AG08395 (cell line): ENCODE results near the gene RGS3.

Source experiments
- DNase-seq: peaks from one replicate; pipeline ENCODE4 v3.0.0; 2012; ENCODE audit warnings: mixed read lengths, low spot score

Gene RGS3

DNA sequence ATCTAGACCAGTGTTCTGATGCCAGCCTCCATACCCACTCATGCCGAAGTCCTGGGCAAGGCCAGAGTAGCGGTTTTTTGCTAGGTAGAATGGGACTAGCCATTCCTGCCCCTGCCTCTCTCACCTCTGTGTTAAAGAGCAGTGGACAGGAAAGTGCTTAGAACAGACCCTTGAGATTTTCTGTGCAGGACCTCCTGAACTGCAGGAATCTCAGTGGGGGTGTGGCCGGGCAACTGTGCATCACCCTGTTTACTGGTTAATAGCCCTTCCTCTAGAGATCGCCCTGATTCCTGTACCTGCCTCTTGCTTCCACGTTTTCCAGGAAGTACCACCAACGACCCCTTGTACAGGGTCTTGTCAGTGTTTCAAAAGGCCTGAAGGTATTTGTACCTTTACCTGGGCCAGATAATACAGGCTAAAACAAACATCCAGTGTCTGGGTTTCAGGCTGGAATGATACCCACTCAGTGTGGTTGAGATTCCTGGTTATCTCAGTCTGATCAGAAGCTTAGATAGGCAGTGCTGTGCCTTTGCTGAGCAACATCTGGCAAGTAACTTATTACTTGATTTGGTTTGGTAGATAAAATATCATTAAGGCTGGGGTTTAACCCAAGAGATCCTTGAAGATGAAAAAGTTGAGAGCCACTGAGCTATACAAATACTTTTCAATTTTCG lies 65.9 kb downstream of the RGS3 start:
- DNase-seq: no peak

DNA sequence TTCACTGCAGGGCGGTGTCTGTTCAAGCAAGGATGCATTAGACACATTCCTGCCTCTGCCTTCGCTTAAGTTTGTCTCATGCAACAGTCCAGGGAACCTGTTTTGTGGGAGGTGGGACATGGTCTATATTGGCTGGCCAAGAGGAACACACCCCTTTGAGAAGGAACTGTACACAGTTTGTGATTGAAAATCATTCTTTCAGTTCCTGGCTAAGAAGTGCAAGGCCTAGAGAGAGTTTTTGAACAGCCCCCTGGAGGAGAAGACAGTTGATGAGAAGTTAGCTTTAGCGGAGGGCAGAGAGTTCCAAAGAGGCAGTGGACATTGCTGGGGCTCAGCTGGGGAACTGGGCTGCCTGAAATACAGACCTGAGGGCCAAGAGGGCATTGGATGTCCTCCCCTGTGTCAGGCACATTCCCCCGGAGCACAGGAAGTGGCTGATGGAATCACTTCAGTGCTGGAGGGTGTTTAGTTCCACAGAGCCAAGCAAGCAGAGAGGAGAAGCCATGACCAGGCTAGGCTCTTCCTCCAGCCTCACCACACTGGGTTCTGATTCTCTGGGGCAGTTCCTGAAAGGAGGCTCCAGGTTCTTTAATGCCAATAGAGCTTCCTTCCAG lies 66.6 kb downstream of the RGS3 start:
- DNase-seq: no peak

DNA sequence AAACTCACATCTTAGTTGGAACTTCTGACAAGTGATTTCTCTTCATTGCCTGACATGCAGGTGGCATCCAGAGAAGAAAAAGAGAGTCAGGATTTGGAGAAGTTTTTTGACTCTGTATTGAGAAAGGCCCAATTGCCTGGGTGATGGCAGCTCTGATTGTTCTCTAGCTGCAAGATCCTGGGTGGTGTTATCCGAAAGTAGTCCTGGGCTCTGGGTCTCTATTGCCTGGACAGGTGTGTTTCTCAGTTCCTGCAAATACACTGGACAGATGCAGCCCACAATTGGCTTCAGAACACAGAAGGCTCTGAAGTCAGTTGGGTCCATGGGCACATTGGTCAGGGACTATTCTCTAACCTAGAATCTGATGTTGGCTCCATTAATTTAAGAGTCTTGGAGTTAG lies 67.4 kb downstream of the RGS3 start:
- DNase-seq: no peak

DNA sequence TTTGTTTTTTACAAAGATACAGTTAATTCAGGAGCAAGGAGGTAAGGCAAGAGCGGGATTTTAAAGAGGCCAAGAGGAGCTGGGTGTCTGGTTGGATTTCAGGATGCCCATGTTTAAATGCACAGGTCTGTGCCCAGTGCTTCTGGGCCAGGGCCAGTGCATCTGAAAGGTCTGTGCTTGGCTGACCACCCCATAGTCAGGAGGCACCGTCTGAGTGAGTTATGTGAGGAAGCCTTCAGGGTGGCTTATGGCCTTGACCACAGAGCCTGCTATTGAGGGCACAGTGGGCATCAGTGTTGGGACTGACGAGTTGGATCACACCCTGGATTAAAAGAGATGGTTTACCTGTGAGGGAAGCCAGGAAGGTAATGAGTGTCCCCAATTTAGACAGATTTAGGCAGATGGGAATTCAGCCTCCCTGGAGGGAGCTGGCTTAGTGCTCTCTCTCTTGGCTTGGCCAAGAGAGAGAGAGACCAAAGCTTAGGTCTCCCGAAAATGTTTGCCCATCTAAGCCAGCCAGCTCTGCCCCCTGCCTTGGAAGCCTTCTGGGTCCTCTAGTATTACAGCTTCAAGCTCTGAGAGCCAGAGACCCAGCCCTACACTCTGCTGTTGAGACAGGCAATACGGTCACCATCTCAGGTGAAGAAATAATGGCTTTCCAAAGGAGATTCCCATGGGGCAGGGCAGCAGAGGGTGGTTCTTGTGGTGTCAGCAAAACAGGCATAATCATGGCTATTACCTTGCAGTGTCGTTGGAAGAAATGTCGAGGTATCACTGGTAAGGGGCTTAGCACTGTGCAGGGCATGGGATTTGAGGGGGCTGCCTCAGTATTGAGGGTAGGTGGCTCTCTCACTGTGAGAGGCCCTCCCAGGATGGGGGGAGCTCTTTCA lies 68.6 kb downstream of the RGS3 start:
- DNase-seq: no peak

DNA sequence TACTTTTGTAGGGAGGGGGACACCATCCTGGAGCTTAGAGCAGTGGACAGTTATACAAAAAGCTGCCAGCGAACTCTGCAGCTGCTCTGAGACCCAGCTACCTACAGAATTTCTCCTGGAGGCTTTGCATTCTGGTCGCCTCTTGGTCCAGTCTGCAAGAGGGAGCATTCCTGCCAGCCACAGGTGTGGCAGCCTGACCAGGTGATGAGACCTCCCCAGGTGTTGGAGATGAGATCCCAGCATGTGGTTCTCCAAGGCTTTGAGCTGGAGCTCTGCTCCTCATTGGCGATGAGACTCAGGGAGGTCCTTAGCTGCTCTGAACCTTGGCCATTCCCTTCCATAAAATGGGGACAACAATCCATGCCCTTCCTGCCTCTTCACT lies 69.3 kb downstream of the RGS3 start:
- DNase-seq: no peak

DNA sequence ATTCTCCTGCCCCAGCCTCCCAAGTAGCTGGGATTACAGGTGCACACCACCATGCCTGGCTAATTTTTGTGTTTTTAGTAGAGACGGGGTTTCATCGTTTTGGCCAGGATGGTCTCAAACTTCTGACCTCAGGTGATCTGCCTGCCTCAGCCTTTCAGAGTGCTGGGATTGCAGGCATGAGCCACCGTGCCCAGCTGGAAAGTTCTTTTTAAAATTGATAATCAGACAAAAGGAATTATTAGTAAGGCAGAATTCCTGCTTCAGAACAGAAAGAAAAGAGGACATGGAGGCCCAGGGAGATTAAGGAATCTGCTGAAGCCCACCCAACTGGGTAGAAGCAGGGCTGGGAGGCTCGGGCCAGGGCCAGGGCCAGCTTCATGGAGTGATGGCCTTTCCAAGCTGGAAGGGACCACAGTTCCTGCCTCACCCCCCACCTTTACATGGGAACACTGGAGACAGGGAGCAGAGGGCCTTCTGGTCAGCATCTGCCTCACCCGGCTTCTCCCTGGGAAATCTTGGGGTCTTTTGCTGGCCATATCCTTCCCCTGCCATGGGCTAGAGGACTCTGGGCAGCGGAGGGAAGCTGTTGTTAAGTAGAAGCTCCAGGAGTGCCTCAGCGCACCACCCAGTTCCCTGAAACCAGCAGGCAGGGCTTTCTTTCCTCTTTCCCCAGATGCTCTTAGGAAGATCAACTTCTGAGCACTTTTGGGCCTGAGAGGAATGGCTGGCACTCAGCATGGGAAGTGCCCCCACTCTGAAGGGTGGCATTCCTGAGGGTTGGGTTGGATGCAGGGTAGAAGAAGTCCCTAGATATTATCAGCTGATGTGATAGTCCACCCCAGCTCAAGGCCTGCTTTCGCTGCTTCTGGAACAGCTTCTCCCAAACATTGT lies 70.1 kb downstream of the RGS3 start:
- no peak for DNase-seq

DNA sequence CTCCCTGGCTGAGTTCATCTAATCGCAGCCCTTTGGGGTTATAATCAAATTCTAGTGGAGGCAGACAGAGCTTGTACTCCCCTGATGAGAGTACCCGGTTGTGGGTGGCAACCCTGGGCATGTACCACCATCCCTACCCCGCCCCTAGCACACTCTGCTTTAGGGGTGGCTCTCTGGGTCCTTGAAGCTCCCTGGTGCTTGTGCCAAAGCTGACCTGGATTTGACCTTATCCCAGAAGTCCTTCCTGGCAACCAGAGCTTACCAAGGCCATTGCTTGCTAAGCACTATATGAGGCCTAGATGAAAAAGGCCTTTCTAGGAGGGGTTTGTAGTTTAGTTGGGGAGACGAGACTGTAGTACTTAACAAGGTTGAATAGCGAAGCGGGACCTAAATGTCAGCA lies 72.2 kb downstream of the RGS3 start:
- no peak for DNase-seq

DNA sequence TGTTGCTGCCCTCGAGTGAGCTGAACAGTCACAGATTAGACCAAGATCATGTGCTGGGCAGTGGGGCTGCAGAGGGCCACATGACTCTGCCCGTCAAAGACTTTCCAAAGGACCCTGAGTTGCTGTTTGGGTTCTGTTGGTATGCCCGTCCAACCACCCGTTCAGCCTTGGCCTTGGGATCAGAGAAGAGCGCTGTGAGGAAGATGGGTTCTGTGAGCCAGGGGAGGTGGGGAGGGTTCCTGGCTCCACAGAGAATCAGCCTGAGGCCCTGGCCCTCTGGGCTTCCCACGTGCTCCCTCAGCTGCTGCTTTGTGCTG lies 72.6 kb downstream of the RGS3 start:
- DNase-seq: no peak

DNA sequence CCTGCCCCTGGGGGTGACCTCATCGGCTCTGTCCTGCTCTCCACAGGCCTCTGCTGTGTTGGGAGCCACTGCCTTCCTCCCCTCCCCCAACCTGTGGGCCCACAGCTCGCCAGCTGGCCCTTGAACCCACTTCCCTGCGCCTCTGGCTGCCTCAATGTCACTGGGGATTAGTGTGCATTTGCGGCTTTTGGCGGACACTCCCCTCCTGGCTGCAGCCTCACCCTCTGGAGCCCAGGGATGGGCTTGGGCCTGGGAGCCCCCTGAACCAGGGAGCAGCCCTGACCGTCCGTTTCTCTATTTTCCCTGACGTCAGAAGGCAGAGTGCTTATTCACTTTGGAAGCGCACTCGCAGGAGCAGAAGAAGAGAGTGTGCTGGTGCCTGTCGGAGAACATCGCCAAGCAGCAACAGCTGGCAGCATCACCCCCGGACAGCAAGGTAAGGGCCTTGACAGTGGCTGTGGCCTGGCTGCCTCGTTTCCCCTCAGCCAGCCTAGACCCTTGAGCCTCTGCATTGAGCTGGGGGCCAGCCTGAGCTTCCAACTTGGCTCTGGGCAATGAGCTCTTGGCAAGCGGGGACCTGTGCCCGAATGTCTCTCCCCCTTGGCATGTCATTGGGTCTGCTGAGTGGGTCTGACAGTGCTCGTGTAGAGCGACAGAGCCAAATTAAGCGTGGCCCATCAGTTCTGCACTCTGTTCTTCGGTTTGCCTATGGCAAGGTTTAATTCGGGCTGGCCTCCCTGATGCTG lies 73.1 kb downstream of the RGS3 start:
- no peak for DNase-seq

DNA sequence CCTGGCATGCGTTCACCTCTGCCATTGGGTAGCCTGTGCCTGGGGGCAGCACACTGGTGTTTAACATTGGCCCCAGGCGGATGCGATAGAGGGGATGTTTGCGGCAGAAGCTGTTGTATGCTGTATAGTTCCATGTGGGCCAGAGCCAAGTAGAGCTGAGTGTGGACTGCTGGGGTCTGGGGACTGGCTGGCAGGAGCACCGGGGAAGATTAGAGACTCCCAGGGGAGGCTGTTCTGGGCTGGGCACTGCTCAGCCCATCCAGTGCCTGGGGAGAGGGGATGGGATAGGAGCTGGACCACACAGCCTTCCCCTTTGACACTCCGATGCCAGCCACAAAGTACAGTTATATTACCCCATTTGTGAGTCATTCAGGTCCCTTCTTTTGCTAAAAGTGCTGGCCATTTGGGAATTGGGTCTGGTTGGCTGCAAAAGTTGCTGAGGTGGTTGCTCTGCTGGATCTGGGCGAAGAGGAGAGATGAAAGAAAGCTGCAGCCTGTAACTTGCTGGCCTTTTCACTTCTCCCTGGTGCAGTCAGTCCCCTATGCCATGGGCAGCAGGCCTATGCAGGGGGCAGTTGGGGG lies 73.8 kb downstream of the RGS3 start:
- no peak for DNase-seq

DNA sequence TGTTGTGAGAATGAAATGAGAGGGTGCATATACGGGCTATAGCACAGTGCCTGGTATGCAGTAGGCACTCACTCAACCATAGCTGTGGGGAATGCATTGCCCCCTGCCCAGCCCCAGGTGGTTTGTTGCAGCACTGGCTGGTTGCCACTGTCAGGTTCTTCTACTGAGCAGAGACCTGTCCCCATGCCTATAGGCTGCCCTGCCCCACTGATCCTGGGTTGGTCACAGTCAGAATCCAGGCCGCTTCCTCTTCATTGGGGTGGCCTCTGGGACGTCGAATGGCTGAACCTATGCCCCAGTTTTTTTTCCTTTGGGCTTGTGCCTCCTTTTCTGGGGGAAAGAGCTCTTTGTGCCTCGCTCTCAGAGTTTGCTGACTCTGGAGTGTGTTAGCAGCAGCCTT lies 74.6 kb downstream of the RGS3 start:
- no peak for DNase-seq

DNA sequence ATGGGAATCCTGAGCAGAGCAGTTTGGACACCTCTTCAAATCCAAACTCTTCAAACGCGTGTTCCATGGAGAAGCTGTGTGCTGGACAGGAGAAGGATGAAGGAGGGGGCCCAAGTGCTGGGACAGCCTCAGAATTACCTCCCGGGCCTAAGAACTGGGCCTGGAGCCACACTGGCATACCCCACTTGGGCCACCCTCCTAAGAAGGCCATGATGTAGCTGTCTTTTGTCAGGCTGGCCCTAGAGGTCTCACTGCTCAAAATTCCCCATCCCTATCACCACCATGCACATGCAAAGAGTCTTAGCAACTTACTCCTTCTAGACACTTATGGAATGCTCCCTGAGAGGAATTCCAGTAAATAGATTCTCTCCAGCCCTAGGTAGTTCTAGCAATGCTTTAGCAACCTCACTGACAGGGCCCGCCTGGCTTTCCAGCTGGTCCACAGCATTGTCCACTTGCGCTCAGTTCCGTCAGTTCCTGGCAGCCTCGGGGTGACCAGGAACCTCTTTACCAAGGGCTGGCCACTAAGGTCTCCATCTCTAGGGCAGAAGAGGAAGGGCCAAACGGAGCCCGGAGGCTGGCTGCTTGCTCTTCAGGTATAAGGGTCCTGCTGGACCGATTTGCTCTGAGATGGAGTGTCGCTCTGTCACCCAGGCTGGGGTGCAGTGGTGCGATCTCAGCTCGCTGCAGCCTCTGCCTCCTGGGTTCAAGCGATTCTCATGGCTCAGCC lies 75.3 kb downstream of the RGS3 start:
- no peak for DNase-seq

DNA sequence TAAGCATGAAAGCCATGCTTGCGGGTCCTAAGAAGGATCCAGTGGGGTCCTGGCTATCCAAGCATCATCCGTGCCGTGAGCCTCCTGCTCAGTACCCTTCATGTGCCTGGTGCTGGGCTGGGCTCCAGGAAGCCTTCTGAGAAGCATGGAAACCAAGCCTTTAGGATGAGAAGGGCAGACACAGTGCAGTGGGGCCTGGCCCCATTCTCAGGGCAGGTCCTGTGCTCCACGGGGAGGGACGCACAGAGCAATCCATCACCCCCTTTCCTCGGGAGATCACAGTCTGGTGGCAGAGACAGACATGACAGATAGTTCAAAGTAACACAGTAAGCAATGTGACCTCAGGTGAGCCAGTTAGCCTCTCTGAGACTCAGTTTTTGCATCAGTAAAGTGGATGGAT lies 76.9 kb downstream of the RGS3 start:
- no peak for DNase-seq

DNA sequence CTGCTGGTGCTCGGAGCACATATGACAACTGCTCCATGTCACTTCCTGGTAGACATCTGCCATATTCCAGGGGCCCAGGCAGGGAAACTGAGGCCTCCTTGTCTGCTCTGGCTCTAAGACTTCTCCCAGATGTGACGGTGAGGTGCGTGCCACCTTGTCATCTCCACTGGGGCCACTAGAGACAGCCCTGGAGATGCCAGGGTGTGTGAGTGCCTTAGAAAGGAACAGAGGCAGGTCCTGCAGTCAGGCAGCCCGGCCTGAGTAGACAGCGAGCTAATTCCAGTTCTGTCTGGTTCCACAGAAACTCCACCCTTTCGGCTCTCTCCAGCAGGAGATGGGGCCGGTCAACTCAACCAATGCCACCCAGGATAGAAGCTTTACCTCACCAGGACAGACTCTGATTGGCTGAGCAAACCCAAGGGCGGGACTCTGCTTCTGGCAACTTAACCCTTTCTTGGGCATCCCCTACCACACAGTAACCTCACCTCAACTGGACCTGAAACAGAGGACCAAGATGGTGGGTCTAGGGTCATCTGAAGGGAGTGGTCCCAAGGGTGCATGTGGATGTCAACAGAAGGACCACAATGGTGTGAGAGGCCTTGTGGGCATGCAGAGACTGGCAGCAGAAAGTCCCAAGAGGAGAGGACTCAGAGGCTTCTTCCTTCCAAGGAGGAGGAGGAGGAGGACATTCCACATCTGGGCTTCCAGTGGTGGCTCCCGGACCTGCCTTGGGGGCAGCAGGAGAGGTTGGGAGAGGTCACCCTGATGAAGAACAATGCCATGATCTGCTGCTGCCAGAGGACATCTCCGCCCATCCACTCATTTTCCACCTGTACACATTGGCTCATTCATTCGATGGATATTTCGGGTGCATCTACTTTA lies 77.7 kb downstream of the RGS3 start:
- peak; percentile 59 for DNase-seq

DNA sequence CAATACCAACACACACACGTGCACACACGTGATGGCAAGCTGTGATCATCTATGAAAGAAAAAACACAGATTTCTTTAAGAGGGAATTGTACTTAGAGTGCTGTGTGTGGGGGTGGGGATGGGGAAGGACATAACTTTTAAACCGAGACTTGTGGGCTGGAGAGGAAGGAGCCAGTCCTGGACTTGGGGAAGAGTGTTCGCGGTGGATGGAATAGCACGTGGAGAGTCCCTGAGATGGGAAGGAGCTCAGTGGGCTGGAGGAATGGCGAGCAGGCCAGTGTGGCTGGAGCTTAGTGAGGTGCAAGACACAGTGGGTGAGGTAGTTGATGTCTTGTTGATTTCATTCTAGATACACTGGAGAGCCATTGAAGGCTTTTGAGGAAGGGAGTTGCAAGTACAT lies 78.5 kb downstream of the RGS3 start:
- no peak for DNase-seq

DNA sequence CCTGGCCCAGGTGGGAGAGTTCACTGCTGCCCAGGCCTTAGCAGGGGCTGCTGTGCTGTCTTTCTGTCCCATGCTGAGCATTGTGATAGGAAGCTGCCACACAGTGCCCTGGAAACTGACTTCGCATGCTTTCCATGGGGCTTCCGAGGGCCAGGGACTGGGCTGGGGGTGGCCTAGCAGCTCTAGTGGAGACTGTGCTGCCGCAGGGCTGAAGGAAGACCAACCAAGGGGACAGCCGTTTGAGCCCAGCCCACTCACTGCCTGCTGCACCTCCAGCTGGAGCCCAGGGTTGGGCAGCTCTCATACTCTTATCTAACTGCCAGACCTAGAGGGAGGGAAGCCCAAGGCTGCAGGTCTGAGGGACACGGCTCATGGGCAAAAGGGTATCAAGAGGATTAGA lies 79.2 kb downstream of the RGS3 start:
- no peak for DNase-seq

DNA sequence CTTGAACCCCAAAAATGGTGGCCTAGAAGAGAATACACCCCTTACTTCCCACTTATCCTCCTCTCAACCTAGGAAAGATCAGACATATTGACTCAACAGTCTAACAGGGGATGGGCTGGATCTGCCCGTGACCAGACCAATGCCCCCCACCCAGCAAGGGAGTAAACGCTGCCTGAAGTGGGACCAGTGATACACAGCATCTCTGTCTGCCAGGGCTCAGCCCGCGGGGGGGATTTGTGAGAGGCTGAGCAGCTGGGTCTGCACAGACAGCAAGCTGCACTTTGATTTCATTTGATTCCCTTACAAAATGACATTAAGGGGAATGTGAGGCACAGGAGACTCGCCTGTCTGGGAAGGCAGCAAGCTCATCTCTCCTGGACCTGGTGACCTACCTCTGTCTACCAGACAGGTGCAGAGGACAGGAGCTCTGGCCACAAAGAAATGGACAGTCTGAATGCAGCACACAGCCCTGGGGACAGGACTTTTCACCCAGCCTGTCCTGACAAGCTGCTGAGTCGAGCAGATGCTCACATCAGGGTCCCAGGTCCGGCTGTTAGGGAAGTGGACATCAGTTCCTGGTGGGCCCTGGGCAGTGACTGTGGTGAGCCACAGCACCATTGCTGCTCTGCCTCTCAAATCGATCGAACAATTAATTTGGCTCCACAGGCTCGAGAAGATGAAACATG lies 79.9 kb downstream of the RGS3 start:
- DNase-seq: no peak

DNA sequence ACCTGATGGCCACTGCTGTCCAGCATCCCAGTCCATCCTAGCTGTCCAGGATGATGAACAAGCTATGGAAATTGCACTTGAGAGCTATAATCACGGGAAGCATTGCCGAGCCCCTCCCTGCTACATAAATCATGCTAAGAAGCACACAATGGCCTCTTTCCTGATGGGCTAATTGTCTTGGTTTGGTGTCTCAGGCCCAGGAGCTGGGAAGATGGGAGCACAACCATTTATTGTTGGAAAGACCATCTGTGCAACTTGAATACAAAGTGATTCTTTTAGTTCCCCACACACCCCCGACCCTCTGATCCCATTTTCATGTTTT lies 80.4 kb downstream of the RGS3 start:
- DNase-seq: no peak

DNA sequence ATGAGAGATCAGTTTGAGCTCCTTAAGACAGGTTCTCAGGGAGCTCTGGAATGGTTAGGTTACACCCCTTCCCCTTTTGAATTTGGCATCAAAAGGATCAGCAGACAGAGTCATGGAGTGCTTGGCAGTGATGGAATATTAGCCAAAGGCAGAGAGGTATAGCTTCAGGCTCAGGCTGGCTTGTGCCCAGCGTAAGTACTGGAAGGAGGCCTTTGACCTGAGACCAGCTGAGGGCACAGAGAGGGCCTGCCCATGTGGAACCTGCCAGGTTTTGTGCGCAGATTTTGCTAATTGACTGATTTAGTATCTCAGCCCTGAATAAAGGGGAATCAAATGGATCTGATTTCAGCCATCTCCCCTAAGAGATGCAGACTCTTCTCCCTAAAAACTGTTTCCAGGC lies 81.5 kb downstream of the RGS3 start:
- DNase-seq: no peak
